Uterus (tissue), 2 donors: ENCODE data around the gene TRPV3.

ENCODE experiments used
- POLR2A ChIP-seq, 2 donors: fragments of 450-650 bp; IDR thresholded peaks; one replicate each; pipeline ENCODE4 v1.6.1; 2016; ENCODE audit warnings: antibody characterized with exemption in 2 of 2, mild to moderate bottlenecking in 1 of 2, moderate library complexity in 1 of 2
- TF ChIP-seq, protein P1 (sequence below), 4 experiments: fragments of 200-600 bp in 2 of 4; fragments of 450-650 bp in 2 of 4; sonication (generic) in 2 of 4; IDR thresholded peaks; one replicate each; pipeline ENCODE4 v1.5.1; 2016 to 2019; ENCODE audit warnings: antibody characterized with exemption in 4 of 4, mild to moderate bottlenecking in 2 of 4, moderate library complexity in 1 of 4

- TF ChIP-seq POLR2A (IDR thresholded peaks at IDR 0.05), result no peak
- TF ChIP-seq, protein P1, sequence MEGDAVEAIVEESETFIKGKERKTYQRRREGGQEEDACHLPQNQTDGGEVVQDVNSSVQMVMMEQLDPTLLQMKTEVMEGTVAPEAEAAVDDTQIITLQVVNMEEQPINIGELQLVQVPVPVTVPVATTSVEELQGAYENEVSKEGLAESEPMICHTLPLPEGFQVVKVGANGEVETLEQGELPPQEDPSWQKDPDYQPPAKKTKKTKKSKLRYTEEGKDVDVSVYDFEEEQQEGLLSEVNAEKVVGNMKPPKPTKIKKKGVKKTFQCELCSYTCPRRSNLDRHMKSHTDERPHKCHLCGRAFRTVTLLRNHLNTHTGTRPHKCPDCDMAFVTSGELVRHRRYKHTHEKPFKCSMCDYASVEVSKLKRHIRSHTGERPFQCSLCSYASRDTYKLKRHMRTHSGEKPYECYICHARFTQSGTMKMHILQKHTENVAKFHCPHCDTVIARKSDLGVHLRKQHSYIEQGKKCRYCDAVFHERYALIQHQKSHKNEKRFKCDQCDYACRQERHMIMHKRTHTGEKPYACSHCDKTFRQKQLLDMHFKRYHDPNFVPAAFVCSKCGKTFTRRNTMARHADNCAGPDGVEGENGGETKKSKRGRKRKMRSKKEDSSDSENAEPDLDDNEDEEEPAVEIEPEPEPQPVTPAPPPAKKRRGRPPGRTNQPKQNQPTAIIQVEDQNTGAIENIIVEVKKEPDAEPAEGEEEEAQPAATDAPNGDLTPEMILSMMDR (IDR thresholded peaks at IDR 0.05), result no peak
These were observed 10.0 kb downstream of the TRPV3 start for GRCh38 chr17:3547628-3548027.
